ENCODE data around the gene SHCBP1L.

SHCBP1L gene

GRCh38 chr1:182984138-182984537, 31.2 kb upstream of the SHCBP1L start:
- Histone ChIP-seq H3K4me3 (replicated peaks; ENCODE audit: insufficient read depth, low read length) (no peak overlapping the region), H3K27ac (replicated peaks) (no peak overlapping the region), H3K27me3 (ENCODE audit: insufficient read depth, poor library complexity, severe bottlenecking) (no peaks in the 10 kb centered on the region)
- no peak for TF ChIP-seq SPI1 (IDR thresholded peaks at IDR 0.05; ENCODE audit: borderline replicate concordance, low read depth)
- TF ChIP-seq REST (IDR thresholded peaks at IDR 0.05; ENCODE audit: insufficient replicate concordance, low read depth) = no peak
- no peak for DNase-seq (ENCODE audit: low read depth in 1 of 2, low spot score in 1 of 2)

- Histone ChIP-seq H3K27ac (replicated peaks) (no peak overlapping the region), H3K27me3 (ENCODE audit: insufficient read depth, poor library complexity, severe bottlenecking) (no peaks in the 10 kb centered on the region), H3K4me3 (replicated peaks; ENCODE audit: insufficient read depth, low read length) (no peak overlapping the region)
- TF ChIP-seq CTCF (IDR thresholded peaks at IDR 0.05; ENCODE audit: insufficient read depth, low read length) (no peak), GABPA (IDR thresholded peaks at IDR 0.05; ENCODE audit: low read depth) (no peak), POLR2AphosphoS5 (IDR thresholded peaks at IDR 0.05; ENCODE audit: low read depth) (no peak), SPI1 (IDR thresholded peaks at IDR 0.05; ENCODE audit: borderline replicate concordance, low read depth) (no peak)
- DNase-seq (ENCODE audit: low read depth in 1 of 2, low spot score in 1 of 2) = no peak
Observed at GRCh38 chr1:182978151-182978853, 25.3 kb upstream of the SHCBP1L start.

- Histone ChIP-seq H3K27ac (replicated peaks) (no peak overlapping the region), H3K4me3 (replicated peaks; ENCODE audit: insufficient read depth, low read length) (no peak overlapping the region), H3K27me3 (ENCODE audit: insufficient read depth, poor library complexity, severe bottlenecking) (no peaks in the 10 kb centered on the region)
- TF ChIP-seq CTCF (IDR thresholded peaks at IDR 0.05; ENCODE audit: insufficient read depth, low read length) (no peak), SPI1 (IDR thresholded peaks at IDR 0.05; ENCODE audit: borderline replicate concordance, low read depth) (no peak), GABPA (IDR thresholded peaks at IDR 0.05; ENCODE audit: low read depth) (no peak), POLR2AphosphoS5 (IDR thresholded peaks at IDR 0.05; ENCODE audit: low read depth) (no peak), REST (IDR thresholded peaks at IDR 0.05; ENCODE audit: insufficient replicate concordance, low read depth) (no peak)
- no peak for DNase-seq (ENCODE audit: low read depth in 1 of 2, low spot score in 1 of 2)
Observed at GRCh38 chr1:182977480-182977879, 24.5 kb upstream of the SHCBP1L start.

GRCh38 chr1:182974506-182975191, 21.7 kb upstream of the SHCBP1L start:
- Histone ChIP-seq H3K4me3 (replicated peaks; ENCODE audit: insufficient read depth, low read length) (no peak overlapping the region), H3K27me3 (ENCODE audit: insufficient read depth, poor library complexity, severe bottlenecking) (no peaks in the 10 kb centered on the region), H3K27ac (replicated peaks) (no peak overlapping the region)
- no peak for DNase-seq (ENCODE audit: low read depth in 1 of 2, low spot score in 1 of 2)
- no peak for TF ChIP-seq GABPA (IDR thresholded peaks at IDR 0.05; ENCODE audit: low read depth)
- no peak for TF ChIP-seq SPI1 (IDR thresholded peaks at IDR 0.05; ENCODE audit: borderline replicate concordance, low read depth)
- TF ChIP-seq POLR2AphosphoS5 (IDR thresholded peaks at IDR 0.05; ENCODE audit: low read depth) = no peak
- TF ChIP-seq CTCF (IDR thresholded peaks at IDR 0.05; ENCODE audit: insufficient read depth, low read length) = no peak
- TF ChIP-seq REST (IDR thresholded peaks at IDR 0.05; ENCODE audit: insufficient replicate concordance, low read depth) = no peak

Measured in HL-60 (cell line).